WTC11 (cell line): ENCODE measurements around the gene CBX5. TPM values are rescaled to one million over a fixed set of nuclear protein-coding genes. Genes with fewer than 3 reads are reported as not detected.

Experiments
- ATAC-seq: fragments of 200-7000 bp; cut with Tn5 transposase; 2 replicates; pipeline ENCODE4 v1.10.0; 2021; ENCODE audit warnings: mild to moderate bottlenecking, moderate library complexity
- CTCF ChIA-PET: fragments of 300-600 bp; sonication (Branson Sonifier 250); formaldehyde crosslinking; loops from one replicate; lab custom pipeline; 2021; ENCODE audit warnings: antibody characterized with exemption; lab: Charles Lee
- POLR2A ChIA-PET: fragments of 350-600 bp; sonication (Branson Sonifier 250); formaldehyde crosslinking; loops from one replicate; lab custom pipeline; 2021; ENCODE audit warnings: antibody characterized with exemption; lab: Charles Lee
- DNase-seq: peaks from one replicate; pipeline ENCODE4 v3.0.0; 2021; ENCODE audit warnings: low spot score
- H3K27ac Mint-ChIP-seq: 2 replicates; pipeline ENCODE4 v1.8.0; 2021; ENCODE audit warnings: mixed read lengths
- H3K27me3 Mint-ChIP-seq: 2 replicates; pipeline ENCODE4 v1.8.0; 2021; ENCODE audit warnings: low read depth, mild to moderate bottlenecking, moderate library complexity, mixed read lengths
- H3K36me3 Mint-ChIP-seq: 2 replicates; pipeline ENCODE4 v1.8.0; 2021; ENCODE audit warnings: mixed read lengths
- H3K4me1 Mint-ChIP-seq: 2 replicates; pipeline ENCODE4 v1.8.0; 2022; ENCODE audit warnings: mixed read lengths
- H3K4me3 Mint-ChIP-seq: 2 replicates; pipeline ENCODE4 v1.8.0; 2021; ENCODE audit warnings: mild to moderate bottlenecking, moderate library complexity, mixed read lengths
- H3K9me3 Mint-ChIP-seq: 2 replicates; pipeline ENCODE4 v1.8.0; 2021; ENCODE audit warnings: mixed read lengths
- CREB1 ChIP-seq: sonication (generic); formaldehyde crosslinking; IDR thresholded peaks from 2 replicates; pipeline ENCODE4 v1.8.0; 2023; ENCODE audit warnings: mild to moderate bottlenecking, missing genetic modification reagents
- CREM ChIP-seq: sonication (generic); formaldehyde crosslinking; IDR thresholded peaks from 2 replicates; pipeline ENCODE4 v1.8.1; 2022; ENCODE audit warnings: mild to moderate bottlenecking, missing genetic modification reagents, moderate library complexity
- E2F1 ChIP-seq: sonication (generic); formaldehyde crosslinking; IDR thresholded peaks from 2 replicates; pipeline ENCODE4 v1.8.0; 2022; ENCODE audit warnings: mild to moderate bottlenecking, missing genetic modification reagents
- GRHL2 ChIP-seq: fragments of 250-450 bp; sonication (Bioruptor Pico); IDR thresholded peaks from 2 replicates; pipeline ENCODE4 v1.8.0; 2022; ENCODE audit warnings: mild to moderate bottlenecking, moderate library complexity; ENCODE audit not compliant: insufficient replicate concordance, severe bottlenecking
- GTF2I ChIP-seq: fragments of 250-450 bp; sonication (Bioruptor Pico); conservative IDR thresholded peaks from 2 replicates; pipeline ENCODE4 v1.4.0; 2021; ENCODE audit warnings: mild to moderate bottlenecking
- JUN ChIP-seq: sonication (generic); formaldehyde crosslinking; IDR thresholded peaks from 2 replicates; pipeline ENCODE4 v1.8.0; 2023; ENCODE audit warnings: mild to moderate bottlenecking, missing genetic modification reagents
- MAX ChIP-seq: sonication (generic); formaldehyde crosslinking; IDR thresholded peaks from 2 replicates; pipeline ENCODE4 v1.8.0; 2022; ENCODE audit warnings: mild to moderate bottlenecking, missing genetic modification reagents
- PRDM15 ChIP-seq: sonication (generic); formaldehyde crosslinking; IDR thresholded peaks from 2 replicates; pipeline ENCODE4 v1.8.0; 2022; ENCODE audit warnings: missing genetic modification reagents
- SMAD3 ChIP-seq: sonication (generic); formaldehyde crosslinking; IDR thresholded peaks from 2 replicates; pipeline ENCODE4 v1.8.0; 2022; ENCODE audit warnings: missing genetic modification reagents, mild to moderate bottlenecking, borderline replicate concordance
- SOX15 ChIP-seq: fragments of 250-450 bp; sonication (Bioruptor Pico); IDR thresholded peaks from 2 replicates; pipeline ENCODE4 v1.9.0; 2021; ENCODE audit warnings: mild to moderate bottlenecking
- TEAD1 ChIP-seq: sonication (generic); formaldehyde crosslinking; IDR thresholded peaks from 2 replicates; pipeline ENCODE4 v1.8.0; 2022; ENCODE audit warnings: mild to moderate bottlenecking, missing genetic modification reagents
- ZNF121 ChIP-seq: sonication (generic); formaldehyde crosslinking; IDR thresholded peaks from 2 replicates; pipeline ENCODE4 v1.8.0; 2023; ENCODE audit warnings: missing genetic modification reagents
- ZNF281 ChIP-seq: sonication (generic); formaldehyde crosslinking; IDR thresholded peaks from 2 replicates; pipeline ENCODE4 v1.8.0; 2023; ENCODE audit warnings: mild to moderate bottlenecking, missing genetic modification reagents
- ZNF423 ChIP-seq: fragments of 250-450 bp; sonication (Bioruptor Pico); IDR thresholded peaks from 2 replicates; pipeline ENCODE4 v2.1.2; 2022; ENCODE audit warnings: mild to moderate bottlenecking, moderate library complexity
- ZNF425 ChIP-seq: fragments of 250-450 bp; sonication (Bioruptor Pico); conservative IDR thresholded peaks from 2 replicates; pipeline ENCODE4 v1.9.0; 2021; ENCODE audit warnings: mild to moderate bottlenecking
- ZNF512 ChIP-seq: sonication (generic); formaldehyde crosslinking; IDR thresholded peaks from 2 replicates; pipeline ENCODE4 v1.8.1; 2022; ENCODE audit warnings: missing genetic modification reagents, borderline replicate concordance
- ZNF532 ChIP-seq: fragments of 250-450 bp; sonication (Bioruptor Pico); IDR thresholded peaks from 2 replicates; pipeline ENCODE4 v1.9.0; 2021; ENCODE audit warnings: mild to moderate bottlenecking, borderline replicate concordance
- ZSCAN18 ChIP-seq: fragments of 250-450 bp; sonication (Bioruptor Pico); IDR thresholded peaks from 2 replicates; pipeline ENCODE4 v2.1.2; 2022; ENCODE audit warnings: mild to moderate bottlenecking, moderate library complexity
- total RNA-seq: library from RNA; stranded (reverse); gene quantifications from 3 replicates; pipeline ENCODE4 v1.2.3, GENCODE V29; 2021

Gene CBX5
- total RNA-seq, 1 experiment from 2014 or later = 182 TPM

- Mint-ChIP-seq H3K27me3 (no peaks in the 10 kb centered on the region), H3K36me3 (no peaks in the 10 kb centered on the region), H3K27ac (no peak overlapping the region), H3K9me3 (no peaks in the 10 kb centered on the region), H3K4me1 (peaks cover 31% of the 10 kb centered on the region), H3K4me3 (no peak overlapping the region)
- DNase-seq (peak; percentile 45), ATAC-seq (peak; percentile 84)
- ChIA-PET POLR2A (interaction anchor here (0.6 to 1.4 kb wide), 3 partner anchors 10 to 20 kb away, joined by 3 to 7 read pairs (median 3); no protein-coding TSS in a partner anchor), CTCF (interaction anchor here (0.5 to 4.4 kb wide), 10 partner anchors 8 to 72 kb away, joined by 3 to 41 read pairs (median 6); partner anchors contain the start of gene COPZ1)
- TF ChIP-seq ZNF532 (CRISPR knock-in tag) (no peak), SOX15 (CRISPR knock-in tag) (no peak), GTF2I (CRISPR knock-in tag) (no peak), ZNF121 (CRISPR knock-in tag) (no peak), ZNF281 (CRISPR knock-in tag) (no peak), ZNF512 (CRISPR knock-in tag) (no peak), MAX (no peak), JUN (CRISPR knock-in tag) (no peak), ZNF423 (CRISPR knock-in tag) (no peak), SMAD3 (CRISPR knock-in tag) (no peak), E2F1 (CRISPR knock-in tag) (no peak), ZNF425 (no peak), GRHL2 (CRISPR knock-in tag) (no peak), CREB1 (CRISPR knock-in tag) (no peak), ZSCAN18 (CRISPR knock-in tag) (no peak), TEAD1 (CRISPR knock-in tag) (no peak), CREM (CRISPR knock-in tag) (no peak), PRDM15 (no peak)
Measured at GRCh38 chr12:54306925-54307741, 27.2 kb upstream of the CBX5 start.
